ENCODE data around the gene GMFB.

DNA sequence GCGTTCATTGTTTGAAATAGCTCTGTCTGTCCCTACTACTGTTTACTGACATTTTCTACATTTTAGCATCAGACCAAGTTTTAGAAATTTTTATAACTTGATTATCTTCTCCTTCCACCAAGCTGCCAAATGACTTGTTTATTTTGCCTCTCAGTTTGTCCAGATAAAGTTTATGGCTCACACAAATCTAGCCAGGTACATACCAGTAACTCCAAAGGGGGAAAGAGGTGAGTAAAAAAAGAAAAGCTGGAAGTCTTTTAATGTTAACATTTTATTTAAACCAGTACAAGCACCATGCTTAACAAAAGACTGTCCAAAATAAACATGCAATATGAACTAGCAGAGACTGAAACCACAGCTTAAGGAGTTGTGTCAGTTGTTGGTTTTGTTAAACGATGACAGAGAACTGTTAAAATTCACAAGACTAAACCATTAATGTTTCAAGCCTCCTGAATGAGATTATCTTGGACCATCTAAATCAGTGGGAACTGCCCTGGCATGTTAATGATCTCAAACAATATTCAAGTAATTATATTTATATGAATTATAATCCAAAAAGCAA, 14.5 kb downstream of the GMFB start:
- TF ChIP-seq MAZ (IDR thresholded peaks at IDR 0.05; ENCODE audit: borderline replicate concordance, low read depth, low read length), result no peak
- TF ChIP-seq CEBPB (IDR thresholded peaks at IDR 0.05), result no peak
- TF ChIP-seq, protein P1, sequence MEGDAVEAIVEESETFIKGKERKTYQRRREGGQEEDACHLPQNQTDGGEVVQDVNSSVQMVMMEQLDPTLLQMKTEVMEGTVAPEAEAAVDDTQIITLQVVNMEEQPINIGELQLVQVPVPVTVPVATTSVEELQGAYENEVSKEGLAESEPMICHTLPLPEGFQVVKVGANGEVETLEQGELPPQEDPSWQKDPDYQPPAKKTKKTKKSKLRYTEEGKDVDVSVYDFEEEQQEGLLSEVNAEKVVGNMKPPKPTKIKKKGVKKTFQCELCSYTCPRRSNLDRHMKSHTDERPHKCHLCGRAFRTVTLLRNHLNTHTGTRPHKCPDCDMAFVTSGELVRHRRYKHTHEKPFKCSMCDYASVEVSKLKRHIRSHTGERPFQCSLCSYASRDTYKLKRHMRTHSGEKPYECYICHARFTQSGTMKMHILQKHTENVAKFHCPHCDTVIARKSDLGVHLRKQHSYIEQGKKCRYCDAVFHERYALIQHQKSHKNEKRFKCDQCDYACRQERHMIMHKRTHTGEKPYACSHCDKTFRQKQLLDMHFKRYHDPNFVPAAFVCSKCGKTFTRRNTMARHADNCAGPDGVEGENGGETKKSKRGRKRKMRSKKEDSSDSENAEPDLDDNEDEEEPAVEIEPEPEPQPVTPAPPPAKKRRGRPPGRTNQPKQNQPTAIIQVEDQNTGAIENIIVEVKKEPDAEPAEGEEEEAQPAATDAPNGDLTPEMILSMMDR (IDR thresholded peaks at IDR 0.05), result no peak
- TF ChIP-seq, protein P2, sequence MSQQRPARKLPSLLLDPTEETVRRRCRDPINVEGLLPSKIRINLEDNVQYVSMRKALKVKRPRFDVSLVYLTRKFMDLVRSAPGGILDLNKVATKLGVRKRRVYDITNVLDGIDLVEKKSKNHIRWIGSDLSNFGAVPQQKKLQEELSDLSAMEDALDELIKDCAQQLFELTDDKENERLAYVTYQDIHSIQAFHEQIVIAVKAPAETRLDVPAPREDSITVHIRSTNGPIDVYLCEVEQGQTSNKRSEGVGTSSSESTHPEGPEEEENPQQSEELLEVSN (IDR thresholded peaks at IDR 0.05; ENCODE audit: borderline replicate concordance, low read depth), result no peak
- TF ChIP-seq POLR2AphosphoS2 (conservative IDR thresholded peaks at IDR 0.05; ENCODE audit: low read length), result no peak
- TF ChIP-seq RNF2 (IDR thresholded peaks at IDR 0.05; ENCODE audit: borderline replicate concordance, low read depth), result no peak
- TF ChIP-seq POLR2A (IDR thresholded peaks at IDR 0.05; ENCODE audit: low read length), result no peak
- TF ChIP-seq RCOR1 (IDR thresholded peaks at IDR 0.05; ENCODE audit: low read depth, low read length), result no peak
- no peak for TF ChIP-seq CHD2 (IDR thresholded peaks at IDR 0.05; ENCODE audit: low read length, partially characterized antibody)
- TF ChIP-seq CBX8 (IDR thresholded peaks at IDR 0.05), result no peak

Measured in A549 (cell line).